OCI-LY3 (cell line): ENCODE data around the gene GPRC5D.

ENCODE experiments used
- CTCF ChIP-seq: fragments of 200-600, 300-600 bp; sonication (generic); IDR thresholded peaks from 2 replicates; pipeline ENCODE4 v1.5.1; 2014; ENCODE audit warnings: antibody characterized with exemption, low read length, low read depth
- EZH2phosphoT487 ChIP-seq: fragments of 200-600 bp; shearing (Covaris generic); IDR thresholded peaks from 2 replicates; pipeline ENCODE4 v1.6.1; 2018; ENCODE audit warnings: antibody characterized with exemption, mixed run types, low read depth

- TF ChIP-seq CTCF: no peak
- no peak for TF ChIP-seq EZH2phosphoT487
Observed at GRCh38 chr12:13000616-13000924, 48.6 kb upstream of the GPRC5D start.
